ENCODE data around the gene RSBN1. TPM values are rescaled to one million over a fixed set of nuclear protein-coding genes. Genes with fewer than 3 reads are reported as not detected.

Gene RSBN1
- total RNA-seq, 6 experiments from 2014 or later: 9.0 to 11.5 (median 10.0) TPM

DNA sequence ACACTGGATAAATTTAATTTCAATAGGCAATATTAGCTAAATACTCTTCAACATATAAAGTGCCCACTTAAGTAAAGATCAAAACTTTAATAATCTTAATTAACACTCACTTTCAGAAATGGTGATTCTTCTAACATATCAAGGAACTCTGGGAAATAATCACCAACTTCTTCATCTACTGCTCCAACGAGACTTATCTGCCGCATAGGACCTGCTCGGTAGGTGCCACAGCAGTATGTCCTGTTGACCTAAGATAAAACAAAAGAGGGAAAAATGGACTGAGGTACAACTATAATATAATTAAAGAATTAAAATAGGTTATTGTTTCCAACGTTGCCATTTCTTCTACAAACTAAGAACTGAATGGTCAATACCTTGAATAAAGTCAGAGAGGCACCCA, 34.7 kb downstream of the RSBN1 start:
- TF ChIP-seq, protein P1, sequence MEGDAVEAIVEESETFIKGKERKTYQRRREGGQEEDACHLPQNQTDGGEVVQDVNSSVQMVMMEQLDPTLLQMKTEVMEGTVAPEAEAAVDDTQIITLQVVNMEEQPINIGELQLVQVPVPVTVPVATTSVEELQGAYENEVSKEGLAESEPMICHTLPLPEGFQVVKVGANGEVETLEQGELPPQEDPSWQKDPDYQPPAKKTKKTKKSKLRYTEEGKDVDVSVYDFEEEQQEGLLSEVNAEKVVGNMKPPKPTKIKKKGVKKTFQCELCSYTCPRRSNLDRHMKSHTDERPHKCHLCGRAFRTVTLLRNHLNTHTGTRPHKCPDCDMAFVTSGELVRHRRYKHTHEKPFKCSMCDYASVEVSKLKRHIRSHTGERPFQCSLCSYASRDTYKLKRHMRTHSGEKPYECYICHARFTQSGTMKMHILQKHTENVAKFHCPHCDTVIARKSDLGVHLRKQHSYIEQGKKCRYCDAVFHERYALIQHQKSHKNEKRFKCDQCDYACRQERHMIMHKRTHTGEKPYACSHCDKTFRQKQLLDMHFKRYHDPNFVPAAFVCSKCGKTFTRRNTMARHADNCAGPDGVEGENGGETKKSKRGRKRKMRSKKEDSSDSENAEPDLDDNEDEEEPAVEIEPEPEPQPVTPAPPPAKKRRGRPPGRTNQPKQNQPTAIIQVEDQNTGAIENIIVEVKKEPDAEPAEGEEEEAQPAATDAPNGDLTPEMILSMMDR (IDR thresholded peaks at IDR 0.05): no peak
- DNase-seq: no peak
- H3K27ac Mint-ChIP-seq: no peak overlapping the region
- peaks cover 13% of the 10 kb centered on the region for H3K36me3 Mint-ChIP-seq (ENCODE audit: low read depth)
- no peak overlapping the region for H3K4me3 Mint-ChIP-seq
- no peaks in the 10 kb centered on the region for H3K27me3 Mint-ChIP-seq (ENCODE audit: insufficient read depth)
- no peaks in the 10 kb centered on the region for H3K9me3 Mint-ChIP-seq
- no peaks in the 10 kb centered on the region for H3K4me1 Mint-ChIP-seq (ENCODE audit: low read depth)

DNA sequence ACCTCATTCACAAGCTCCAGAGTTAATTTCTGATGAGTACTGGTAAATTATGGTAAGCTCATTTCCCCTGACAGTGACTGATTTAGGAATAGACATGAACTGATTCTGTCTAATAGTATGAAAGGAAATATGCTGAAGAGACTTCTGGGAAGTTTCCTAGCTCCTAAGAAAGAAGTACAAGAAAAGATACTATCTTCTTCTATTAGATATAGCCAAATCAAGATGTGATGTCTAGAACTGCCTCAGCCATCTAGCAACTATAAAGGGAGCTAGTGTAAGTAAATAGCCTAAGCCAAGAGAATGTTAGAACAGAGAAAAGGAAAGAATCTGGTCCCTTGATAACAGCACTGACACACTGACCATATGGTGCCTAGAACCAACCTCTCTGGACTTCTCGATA, 42.2 kb downstream of the RSBN1 start:
- TF ChIP-seq, protein P1 (IDR thresholded peaks at IDR 0.05): no peak
- Mint-ChIP-seq H3K4me3 (no peak overlapping the region), H3K9me3 (no peaks in the 10 kb centered on the region)

DNA sequence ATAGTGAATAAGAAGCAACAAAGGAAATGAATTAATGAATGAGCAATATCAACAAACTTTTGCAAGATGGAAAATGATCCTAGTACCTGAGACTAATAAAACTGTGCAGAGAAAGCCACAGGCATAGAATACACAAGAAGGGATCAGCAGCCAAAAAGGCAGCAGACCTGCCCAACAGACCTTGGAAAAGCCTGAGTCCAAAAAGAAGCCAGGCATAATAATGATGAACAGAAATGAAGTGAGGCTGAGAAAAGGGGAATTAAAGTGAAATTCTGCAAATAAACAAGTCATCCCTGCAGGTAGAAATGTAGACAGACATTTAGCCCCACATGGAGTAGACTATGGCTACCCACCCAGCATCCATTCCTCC, 42.7 kb downstream of the RSBN1 start:
- no peak for DNase-seq
- no peaks in the 10 kb centered on the region for H3K9me3 Mint-ChIP-seq
- no peak overlapping the region for H3K4me3 Mint-ChIP-seq
- TF ChIP-seq, protein P1 (IDR thresholded peaks at IDR 0.05): no peak
- peaks cover 19% of the 10 kb centered on the region for H3K36me3 Mint-ChIP-seq (ENCODE audit: low read depth)
- H3K4me1 Mint-ChIP-seq (ENCODE audit: low read depth): peaks cover 14% of the 10 kb centered on the region
- no peaks in the 10 kb centered on the region; the same call in 1 of the 2 replicates for H3K27me3 Mint-ChIP-seq (ENCODE audit: insufficient read depth)
- H3K27ac Mint-ChIP-seq: no peak overlapping the region

More for the DNA sequence above, 42.2 kb downstream of the RSBN1 start:
- no peak for DNase-seq
- Mint-ChIP-seq H3K4me1 (ENCODE audit: low read depth) (peaks cover 14% of the 10 kb centered on the region), H3K27ac (no peak overlapping the region), H3K36me3 (ENCODE audit: low read depth) (peaks cover 19% of the 10 kb centered on the region), H3K27me3 (ENCODE audit: insufficient read depth) (no peaks in the 10 kb centered on the region; the same call in 1 of the 2 replicates)

DNA sequence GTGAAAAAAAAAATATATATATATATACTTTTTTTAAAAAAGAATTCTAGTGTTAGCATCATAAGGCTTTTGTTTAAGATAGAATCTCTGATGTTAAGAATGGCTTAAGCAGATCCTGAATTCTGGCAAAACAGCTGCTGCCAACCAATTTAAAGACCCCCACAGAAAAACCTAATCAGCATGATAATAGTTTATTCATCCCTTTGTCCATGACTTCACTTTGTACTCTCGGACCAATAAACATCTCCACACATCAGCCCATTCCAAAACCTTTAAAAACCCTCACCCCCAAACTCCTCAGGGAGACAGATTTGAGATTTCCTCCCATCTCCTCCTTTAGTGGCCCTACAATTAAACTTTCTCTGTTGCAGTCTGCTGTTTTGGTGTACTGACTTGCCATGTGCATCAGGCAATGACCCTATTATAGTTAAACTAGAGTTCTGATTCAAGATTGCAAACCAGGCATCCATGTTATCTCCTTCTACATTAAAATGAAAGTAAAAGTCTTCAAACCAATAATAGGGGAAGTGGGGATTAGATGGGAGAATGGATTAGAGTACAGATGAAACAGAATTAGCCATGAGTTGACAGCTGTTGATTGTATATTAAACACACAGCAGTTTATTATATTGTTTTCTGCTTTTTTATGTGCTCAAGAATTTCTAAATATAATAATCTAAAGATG, 43.2 kb downstream of the RSBN1 start:
- DNase-seq: no peak
- Mint-ChIP-seq H3K4me1 (ENCODE audit: low read depth) (peaks cover 14% of the 10 kb centered on the region), H3K4me3 (peak overlapping the region; percentile 10; the same call in 1 of the 2 replicates), H3K27ac (peak overlapping the region; percentile 21), H3K27me3 (ENCODE audit: insufficient read depth) (no peaks in the 10 kb centered on the region; the same call in 1 of the 2 replicates), H3K9me3 (no peaks in the 10 kb centered on the region), H3K36me3 (ENCODE audit: low read depth) (peaks cover 19% of the 10 kb centered on the region)
- TF ChIP-seq, protein P1 (IDR thresholded peaks at IDR 0.05): no peak

DNA sequence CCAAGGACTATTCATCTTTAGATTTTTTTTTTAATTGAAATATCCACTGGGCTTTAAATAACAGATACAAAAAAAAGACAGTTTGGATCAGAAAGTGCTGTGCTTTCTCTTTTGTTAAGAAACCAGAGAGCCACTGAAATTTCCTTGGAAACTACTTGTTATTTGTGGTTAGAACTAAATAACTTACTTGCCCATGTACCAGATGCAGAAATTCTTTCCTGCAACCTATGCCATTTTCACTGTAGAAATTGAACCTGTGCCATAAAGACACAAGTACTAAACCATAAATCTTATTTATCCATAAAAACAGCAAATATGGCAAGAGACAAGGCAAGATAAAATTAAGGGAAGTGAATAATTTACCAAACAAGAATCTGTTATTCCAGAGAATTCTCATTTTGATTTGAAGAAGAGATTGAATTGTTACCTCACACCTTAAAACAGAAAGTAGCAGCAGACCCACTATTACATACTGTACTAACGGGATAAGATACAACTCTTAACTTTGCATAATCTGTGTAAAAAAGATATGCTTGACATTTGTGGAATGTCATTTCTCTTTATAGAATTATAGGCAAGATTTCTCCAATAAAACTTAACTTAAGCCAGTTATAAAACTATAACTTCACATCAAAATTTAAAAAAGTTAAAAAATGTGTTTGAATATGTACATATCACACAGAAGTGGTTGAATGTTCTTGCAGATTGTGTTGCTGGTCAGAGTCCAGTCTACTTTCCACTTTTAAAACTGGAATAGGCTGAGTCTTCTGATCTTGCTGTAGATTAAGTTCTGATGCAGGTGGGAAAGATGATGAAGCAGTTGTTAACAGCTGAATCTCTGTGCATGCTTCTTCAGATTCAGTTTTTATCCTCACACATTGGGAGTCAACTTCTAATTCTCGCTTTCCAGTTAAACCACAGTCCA, 46.7 kb downstream of the RSBN1 start:
- Mint-ChIP-seq H3K9me3 (no peaks in the 10 kb centered on the region), H3K36me3 (ENCODE audit: low read depth) (peaks cover 14% of the 10 kb centered on the region; the same call in 1 of the 2 replicates), H3K27ac (no peak overlapping the region; the same call in 1 of the 2 replicates), H3K4me3 (no peak overlapping the region), H3K4me1 (ENCODE audit: low read depth) (peaks cover 14% of the 10 kb centered on the region), H3K27me3 (ENCODE audit: insufficient read depth) (no peaks in the 10 kb centered on the region; the same call in 1 of the 2 replicates)
- TF ChIP-seq, protein P1 (IDR thresholded peaks at IDR 0.05): no peak
- DNase-seq: no peak

All from HFFc6 (cell line).